Measurements from ENCODE around the gene CLIP1.

- TF ChIP-seq POLR2AphosphoS5 (IDR thresholded peaks at IDR 0.05; ENCODE audit: low read depth, low read length) (no peak), KDM1A (IDR thresholded peaks at IDR 0.05; ENCODE audit: borderline replicate concordance, low read length) (no peak), ZNF274 (IDR thresholded peaks at IDR 0.05; ENCODE audit: borderline replicate concordance, extremely low read depth, low read length) (no peak), CTCF (IDR thresholded peaks at IDR 0.05; ENCODE audit: control extremely low read depth in 1 of 3, insufficient read depth in 1 of 3, low read depth in 1 of 3, low read length in 3 of 3) (no peak), EZH2 (IDR thresholded peaks at IDR 0.05; ENCODE audit: low read depth, low read length, severe bottlenecking) (no peak), SUZ12 (IDR thresholded peaks at IDR 0.05; ENCODE audit: low read length) (no peak), CEBPB (IDR thresholded peaks at IDR 0.05; ENCODE audit: low read depth, low read length) (no peak), SIN3A (conservative IDR thresholded peaks at IDR 0.05 in 1 of 2, IDR thresholded peaks at IDR 0.05 in 1 of 2; ENCODE audit: low read depth in 1 of 2, low read length in 2 of 2) (no peak), EP300 (IDR thresholded peaks at IDR 0.05; ENCODE audit: borderline replicate concordance in 1 of 2, low read depth in 2 of 2, low read length in 2 of 2) (no peak), CHD2 (IDR thresholded peaks at IDR 0.05; ENCODE audit: low read length) (no peak), RFX5 (IDR thresholded peaks at IDR 0.05; ENCODE audit: borderline replicate concordance, low read depth, low read length) (no peak), POLR2A (IDR thresholded peaks at IDR 0.05; ENCODE audit: control extremely low read depth in 1 of 2, low read depth in 2 of 2, low read length in 2 of 2) (no peak)
Measured at GRCh38 chr12:122310626-122311333, 111.7 kb downstream of the CLIP1 start.

Measured in H1 (cell line).